GM04503 (cell line): ENCODE results near the gene FBXO21.
"Not testable (repeated sequence)": the region's sequence is repeated elsewhere in the genome, so short reads cannot be mapped to it uniquely, and the experiment has no call there.

Experiments
- DNase-seq: peaks from one replicate; pipeline ENCODE4 v3.0.0-alpha.2; 2012; ENCODE audit warnings: low read depth

The FBXO21 gene

DNA sequence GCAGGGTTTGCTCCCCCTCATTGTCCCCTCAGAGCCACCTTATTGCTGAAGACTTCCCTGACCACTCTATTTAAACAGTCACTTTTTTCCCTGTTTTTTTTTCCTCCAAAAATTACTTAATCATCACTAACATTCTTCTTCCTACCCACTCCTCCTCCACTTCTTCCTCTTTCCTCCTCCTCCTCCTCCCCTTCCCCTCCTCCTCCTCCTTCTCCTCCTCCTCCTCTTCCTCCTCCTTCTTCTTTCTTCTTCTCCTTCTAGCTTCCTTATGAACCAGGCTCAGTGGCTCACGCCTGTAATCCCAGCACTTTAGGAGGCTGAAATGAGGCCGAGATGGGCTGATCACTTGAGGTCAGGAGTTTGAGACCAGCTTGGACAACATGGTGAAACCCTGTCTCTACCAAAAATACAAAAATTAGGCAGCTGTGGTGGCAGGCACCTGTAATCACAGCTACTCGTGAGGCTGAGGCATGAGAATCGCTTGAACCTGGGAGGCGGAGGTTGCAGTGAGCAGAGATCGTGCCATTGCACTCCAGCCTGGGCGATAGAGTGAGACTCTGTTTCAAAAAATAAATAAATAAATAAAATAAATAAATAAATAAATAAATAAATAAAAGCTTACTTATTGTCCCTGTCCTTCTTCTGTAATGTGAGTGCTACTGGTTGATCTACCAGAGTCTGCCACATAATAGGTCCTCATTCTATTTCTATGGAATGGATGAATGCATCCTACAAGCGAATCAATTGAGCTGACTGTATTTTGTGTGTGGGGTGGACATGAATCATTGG, 9.9 kb upstream of the FBXO21 start:
- DNase-seq: not testable (repeated sequence)

DNA sequence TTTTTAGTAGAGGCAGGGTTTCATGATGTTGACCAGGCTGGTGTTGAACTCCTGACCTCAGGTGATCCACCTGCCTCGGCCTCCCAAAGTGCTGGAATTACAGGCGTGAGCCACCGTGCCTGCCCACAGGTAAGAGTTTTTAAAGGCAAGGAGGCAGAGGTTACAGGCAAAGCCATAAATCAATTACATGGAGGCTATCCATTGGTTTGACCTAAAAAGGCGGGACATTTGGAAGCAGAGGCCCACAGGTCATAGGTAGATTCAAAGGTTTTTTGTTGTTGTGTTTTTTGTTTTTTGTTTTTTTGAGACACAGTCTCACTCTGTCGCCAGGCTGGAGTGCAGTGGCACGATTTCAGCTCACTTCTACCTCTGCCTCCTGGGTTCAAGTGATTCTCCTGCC, 6.1 kb upstream of the FBXO21 start:
- not testable (repeated sequence) for DNase-seq

DNA sequence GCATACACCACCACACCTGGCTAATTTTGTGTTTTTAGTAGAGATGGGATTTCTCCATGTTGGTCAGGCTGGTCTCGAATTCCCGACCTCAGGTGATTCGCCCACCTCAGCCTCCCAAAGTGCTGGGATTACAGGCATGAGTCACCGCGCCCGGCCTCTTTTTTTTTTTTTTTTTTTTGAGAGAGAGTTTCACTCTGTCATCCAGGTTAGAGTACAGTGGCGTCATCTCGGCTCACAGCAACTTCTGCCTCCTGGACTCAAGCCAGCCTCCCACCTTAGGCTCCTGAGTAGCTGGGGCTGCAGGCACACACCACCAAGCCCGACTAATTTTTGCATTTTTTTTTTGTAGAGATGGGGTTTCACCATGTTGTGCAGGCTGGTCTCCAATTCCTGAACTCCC, 4.8 kb upstream of the FBXO21 start:
- DNase-seq: not testable (repeated sequence)

GRCh38 chr12:117193903-117194302, 3.6 kb upstream of the FBXO21 start:
- DNase-seq: no peak

DNA sequence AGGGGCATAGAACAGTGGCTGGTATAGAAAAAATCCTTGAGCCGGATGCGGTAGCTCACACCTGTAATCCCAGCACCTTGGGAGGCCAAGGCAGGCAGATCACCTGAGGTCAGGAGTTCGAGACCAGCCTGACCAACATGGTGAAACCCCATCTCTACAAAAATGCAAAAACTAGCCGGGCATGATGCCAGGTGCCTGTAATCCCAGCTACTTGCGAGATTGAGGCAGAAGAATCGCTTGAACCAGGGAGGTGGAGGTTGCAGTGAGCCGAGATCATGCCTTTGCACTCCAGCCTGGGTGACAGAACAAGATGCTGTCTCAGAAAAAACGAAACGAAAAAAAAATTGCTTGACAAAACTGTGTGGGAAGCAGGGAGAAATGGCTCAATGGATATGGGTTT, 2.3 kb upstream of the FBXO21 start:
- DNase-seq: not testable (repeated sequence)

GRCh38 chr12:117192057-117192456, 1.8 kb upstream of the FBXO21 start:
- no peak for DNase-seq

DNA sequence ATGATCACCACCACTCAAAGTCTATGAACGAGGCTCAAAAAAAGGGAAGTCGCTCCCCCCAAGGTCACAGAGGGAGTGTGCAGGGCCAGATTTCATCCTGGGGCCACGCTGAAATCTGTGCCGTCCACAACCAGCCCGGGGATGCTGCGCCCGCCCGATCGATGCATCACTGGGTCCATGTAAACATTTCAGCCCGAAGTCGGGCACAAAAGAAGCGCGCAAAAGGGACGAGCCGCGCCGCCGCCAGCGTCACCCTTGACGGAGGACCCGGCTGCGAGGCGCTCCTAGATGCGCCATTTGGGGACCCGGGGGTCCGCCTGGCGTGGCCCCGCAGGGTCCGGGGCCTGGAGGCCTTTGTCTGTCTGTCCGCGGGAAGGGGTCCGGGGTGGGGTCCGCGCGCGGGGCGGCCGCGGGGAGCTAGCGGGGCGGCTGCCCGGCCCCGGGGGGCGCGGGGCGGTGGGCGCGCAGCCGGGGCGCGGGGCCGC, 503 bp downstream of the FBXO21 start:
- no peak for DNase-seq

DNA sequence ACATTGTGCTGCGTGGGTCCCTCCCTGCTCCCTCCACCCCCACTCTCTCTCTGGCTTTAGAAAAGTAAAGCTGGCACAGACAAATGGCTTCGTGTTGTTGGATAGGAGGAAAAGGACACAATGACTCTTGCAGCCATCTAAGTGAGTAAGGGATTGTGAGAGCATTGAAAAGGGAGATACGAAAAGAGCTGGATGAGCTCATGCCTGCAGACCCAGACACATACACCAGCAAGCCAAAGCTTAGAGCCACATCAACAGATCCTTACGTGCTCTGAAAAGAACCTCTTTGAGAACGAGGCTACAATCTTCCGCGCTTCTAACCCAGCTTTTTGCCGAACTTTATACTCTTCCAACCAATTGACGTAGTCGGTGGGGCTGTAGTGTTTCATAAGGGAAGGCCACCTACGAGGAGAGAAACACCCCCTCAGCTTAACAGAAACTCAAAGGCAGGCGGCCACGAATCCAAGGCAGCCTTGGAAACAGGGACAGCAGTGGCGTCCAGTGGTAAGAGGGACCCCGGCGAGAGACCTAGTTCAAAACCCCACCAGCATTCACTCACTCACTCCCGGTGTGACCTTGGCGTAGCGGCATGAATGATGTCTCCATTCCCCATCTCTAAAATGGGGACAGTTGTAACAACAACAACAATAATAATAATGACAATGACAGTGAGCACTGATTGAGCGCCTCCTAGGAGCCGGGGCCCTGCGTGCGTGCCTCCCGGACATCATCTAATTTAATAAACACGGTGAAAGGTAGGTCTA, 1.1 kb downstream of the FBXO21 start:
- no peak for DNase-seq

DNA sequence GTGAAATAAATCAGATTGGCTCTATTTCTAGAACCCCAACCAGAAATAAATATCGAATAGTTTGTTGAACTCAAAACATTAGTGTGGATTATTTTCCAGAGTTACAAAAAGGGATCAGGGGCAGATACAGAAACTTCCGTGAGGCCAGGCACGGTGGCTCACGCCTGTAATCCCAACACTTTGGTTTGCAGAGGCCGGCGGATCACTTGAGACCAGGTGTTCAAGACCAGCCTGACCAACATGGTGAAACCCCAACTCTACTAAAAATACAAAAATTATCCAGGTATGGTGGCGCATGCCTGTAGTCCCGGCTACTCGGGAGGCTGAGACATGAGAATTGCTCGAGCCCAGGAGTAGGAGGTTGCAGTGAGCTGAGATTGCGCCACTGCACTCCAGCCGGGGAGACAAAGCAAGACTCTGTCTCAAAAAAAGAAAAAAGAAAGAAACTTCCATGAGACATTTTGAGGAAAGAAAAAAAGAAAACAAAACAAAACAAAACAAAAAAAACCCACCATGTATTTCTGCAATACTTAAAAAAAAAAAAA, 2.1 kb downstream of the FBXO21 start:
- no peak for DNase-seq

DNA sequence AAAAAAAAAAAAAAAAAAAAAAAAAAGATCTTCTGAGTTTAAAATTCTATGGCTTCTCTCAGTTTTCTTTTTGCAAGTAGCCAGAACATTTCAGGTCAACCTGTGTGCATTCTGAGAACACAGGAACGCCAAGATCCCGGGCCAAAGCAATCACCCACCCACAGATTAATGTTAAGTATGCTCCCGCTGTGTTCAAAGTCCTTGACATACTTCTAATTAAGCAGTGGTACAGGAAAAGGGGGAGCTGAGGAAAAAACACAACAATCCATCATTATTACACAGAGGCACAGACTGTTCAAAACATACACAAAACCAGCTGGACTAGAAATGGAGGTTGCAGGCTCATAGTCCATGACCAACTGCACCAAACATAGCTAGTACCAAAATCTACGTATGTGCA, 2.8 kb downstream of the FBXO21 start:
- no peak for DNase-seq

DNA sequence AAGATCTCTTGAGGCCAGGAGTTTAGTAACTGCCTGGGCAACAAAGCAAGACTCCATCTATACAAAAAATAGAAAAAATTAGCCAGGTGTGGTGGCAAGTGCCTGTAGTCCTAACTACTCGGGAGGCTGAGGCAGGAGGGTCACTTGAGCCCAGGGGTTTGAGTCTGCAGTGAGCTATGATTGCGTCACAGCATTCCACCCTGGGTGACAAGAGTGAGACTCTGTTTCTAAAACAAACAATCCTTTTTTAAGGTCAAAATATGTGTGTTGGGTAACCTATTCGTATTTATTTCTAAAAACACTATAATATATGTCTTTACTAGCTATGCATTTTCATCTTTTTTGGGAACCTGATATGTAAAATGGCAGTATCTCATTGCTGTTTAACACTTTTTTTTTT, 7.4 kb downstream of the FBXO21 start:
- DNase-seq: no peak

DNA sequence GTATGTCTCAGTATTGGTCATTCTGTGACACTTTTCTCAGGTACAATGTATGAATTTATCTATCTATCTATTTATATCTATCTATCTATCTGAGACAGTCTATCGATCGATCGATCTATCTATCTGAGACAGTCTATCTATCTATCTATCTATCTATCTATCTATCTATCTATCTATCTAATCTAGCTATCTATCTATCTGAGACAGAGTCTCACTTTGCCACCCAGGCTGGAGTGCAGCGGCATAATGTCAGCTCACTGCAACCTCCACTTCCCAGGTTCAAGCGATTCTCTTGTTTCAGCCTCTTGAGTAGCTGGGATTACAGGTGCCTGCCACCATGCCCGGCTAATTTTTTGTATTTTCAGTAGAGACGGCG, 8.8 kb downstream of the FBXO21 start:
- not testable (repeated sequence) for DNase-seq

GRCh38 chr12:117180758-117181467, 9.4 kb downstream of the FBXO21 start:
- no peak for DNase-seq

DNA sequence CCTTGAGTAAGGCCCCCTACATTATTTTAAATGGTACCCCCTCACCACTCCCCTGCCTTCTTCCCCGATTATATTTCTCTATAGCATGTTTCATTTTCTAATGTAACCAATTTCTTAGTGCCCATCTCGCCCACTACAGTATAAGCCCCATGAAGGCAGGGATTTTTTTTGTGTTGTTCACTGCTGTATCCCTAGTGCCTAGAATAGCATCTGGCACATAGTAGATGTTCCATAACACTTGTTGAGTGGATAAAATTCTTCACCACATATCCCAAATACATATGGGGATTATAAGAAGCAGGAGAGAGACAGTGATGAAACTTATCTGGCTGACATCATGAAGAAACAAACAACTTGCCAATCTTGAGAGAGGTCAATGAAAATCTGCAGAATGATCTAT, 11.5 kb downstream of the FBXO21 start:
- no peak for DNase-seq

- no peak for DNase-seq
These were observed 12.0 kb downstream of the FBXO21 start for GRCh38 chr12:117178301-117178700.

GRCh38 chr12:117172168-117172567, 18.1 kb downstream of the FBXO21 start:
- no peak for DNase-seq

DNA sequence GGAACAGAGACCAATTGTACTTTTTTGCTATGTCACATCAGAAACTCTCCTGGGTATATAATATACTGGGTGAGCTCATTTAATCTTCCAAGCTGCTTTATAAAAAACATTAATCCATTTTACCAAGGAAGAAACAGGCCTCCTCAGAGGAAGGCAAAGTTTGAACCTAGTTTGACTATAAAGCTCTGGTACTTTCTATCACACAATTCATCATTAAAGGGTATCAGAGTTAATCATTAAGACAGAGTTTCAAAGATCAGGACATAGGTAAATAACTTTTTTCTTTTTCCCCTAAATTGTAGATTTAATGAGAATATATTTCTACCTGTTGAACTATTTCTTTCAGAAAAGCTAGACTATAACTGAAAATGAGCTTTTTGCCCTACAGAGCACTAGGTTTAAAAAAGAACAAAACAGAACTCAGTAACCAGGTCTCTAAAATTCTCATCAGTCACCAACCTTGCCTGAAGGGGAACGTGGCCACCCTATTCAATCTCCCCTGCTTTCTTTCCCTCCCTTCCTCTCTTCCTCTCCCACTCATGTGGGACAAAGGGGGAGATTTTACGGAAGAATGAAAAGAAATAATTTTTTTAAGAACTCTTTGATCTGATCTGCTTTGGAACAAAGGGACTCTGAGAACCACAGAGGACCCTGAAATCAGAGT, 18.6 kb downstream of the FBXO21 start:
- no peak for DNase-seq

DNA sequence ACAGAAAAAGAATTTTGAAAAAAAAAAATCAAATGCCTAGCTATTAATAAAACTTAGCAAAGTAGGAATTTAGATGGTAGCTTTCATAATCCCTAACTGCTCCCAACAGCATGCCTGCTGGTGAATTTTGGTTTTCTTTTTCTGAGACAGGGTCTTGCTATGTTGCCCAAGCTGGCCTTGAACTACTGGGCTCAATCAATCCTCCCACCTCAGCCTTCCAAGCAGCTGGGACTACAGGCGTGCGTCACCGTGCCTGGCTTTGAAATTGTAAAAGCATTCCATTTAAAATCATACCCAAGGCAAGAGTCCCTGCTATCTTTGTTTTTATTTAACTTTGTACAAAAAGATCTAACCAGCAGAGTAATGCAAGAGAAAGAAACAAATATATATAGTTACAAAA, 20.7 kb downstream of the FBXO21 start:
- no peak for DNase-seq

DNA sequence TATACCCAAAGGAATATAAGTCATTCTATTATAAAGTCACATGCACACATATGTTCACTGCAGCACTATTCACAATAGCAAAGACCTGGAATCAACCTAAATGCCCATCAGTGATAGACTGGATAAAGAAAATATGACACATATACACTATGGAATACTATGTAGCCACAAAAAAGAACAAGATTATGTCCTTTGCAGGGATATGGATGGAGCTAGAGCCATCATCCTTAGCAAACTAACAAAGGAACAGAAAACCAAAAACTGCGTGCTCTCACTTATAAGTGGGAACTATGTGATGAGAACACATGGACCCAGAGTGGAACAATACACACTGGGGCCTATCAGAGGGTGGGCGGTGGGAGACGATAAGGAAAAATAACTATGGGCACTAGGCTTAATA, 21.3 kb downstream of the FBXO21 start:
- DNase-seq: no peak

DNA sequence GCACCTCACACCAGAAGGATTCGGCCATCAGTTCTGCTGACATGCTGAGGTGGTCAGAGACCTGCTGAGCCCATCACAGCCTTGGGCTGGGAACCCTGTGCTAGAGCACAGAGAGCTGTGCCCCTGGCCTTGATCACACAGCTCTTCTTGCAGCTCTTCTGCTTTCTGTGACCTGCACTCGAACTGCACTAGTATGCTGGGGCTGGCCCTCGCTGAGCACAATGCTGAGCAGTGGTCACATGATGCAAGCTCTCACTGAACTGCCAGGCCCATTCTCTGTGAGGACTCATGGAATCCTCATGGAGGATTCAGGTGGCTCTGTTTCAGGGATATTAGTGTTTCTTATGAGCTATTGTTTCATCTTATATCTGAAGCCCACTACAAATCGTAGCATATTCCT, 22.5 kb downstream of the FBXO21 start:
- DNase-seq: no peak

- DNase-seq: no peak
These were observed 24.2 kb downstream of the FBXO21 start for GRCh38 chr12:117166107-117166506.

DNA sequence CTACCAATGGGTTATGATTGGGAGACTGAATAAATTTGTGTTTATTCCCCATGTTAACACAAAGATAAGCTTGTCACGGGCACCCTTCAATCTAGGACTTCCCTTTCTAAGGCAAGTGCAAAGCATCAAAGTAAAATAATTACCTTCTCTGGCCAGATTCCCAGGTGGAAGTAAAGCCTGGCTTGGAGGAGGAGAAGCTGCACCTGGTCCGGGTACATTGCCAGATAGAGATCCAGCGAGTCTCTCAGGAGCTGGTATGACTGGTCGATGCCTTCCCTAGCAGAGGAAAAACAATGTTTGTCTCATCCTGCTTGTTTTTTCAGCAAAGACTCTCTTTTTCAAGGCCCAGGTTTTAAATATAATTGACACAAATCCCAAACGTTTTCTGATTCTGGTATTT, 24.9 kb downstream of the FBXO21 start:
- no peak for DNase-seq
